Renal cortical epithelial cell (primary cell): ENCODE results near the gene PTPN1. TPM values are rescaled to one million over a fixed set of nuclear protein-coding genes. Genes with fewer than 3 reads are reported as not detected.
"Not testable (repeated sequence)": the region's sequence is repeated elsewhere in the genome, so short reads cannot be mapped to it uniquely, and the experiment has no call there.

Experiments used
- DNase-seq: peaks from one replicate; pipeline ENCODE4 v3.0.0-alpha.2; 2011; ENCODE audit warnings: low read depth
- total RNA-seq: library from RNA; depleted of rRNA; stranded (reverse); fragments of >200 nt; gene quantifications from 2 replicates; pipeline ENCODE4 v1.2.3, GENCODE V29; 2014

The PTPN1 gene
- total RNA-seq, 1 donor from 2014 or later, result 89.1 TPM

- DNase-seq, result no peak
Observed at GRCh38 chr20:50590348-50590664, 80.1 kb downstream of the PTPN1 start.

DNA sequence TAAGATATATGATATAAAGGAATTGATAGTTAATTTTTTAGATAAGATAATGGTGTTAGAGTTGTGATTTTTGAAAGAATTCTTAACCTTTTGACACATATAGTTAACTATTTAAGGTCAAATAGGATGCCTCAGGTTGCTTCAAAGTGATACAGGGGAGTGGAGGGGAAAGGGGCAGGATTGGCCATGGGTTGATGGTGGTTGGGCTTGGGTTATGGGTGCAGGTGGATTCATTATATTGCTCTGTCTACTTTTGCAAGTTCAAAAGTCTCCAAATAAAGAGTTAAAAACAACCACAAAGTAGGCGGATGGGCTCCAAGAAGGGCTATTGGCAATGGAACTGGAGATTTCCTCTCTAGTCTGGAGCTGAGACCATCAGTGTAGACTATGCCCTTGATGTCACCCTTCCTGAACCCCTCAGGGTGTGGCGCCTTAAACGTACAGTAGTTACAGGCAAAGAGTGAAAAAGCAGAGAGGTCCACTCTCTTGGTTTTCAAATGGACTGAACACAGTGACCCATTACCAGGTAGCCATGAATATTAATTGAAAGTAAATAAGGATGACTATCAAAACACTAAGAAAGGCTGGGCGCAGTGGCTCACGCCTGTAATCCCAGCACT is 81.2 kb downstream of the PTPN1 start:
- DNase-seq, result no peak

GRCh38 chr20:50592282-50593004 is 82.3 kb downstream of the PTPN1 start:
- no peak for DNase-seq

- no peak for DNase-seq
Observed at GRCh38 chr20:50593005-50593335, 82.8 kb downstream of the PTPN1 start.

DNA sequence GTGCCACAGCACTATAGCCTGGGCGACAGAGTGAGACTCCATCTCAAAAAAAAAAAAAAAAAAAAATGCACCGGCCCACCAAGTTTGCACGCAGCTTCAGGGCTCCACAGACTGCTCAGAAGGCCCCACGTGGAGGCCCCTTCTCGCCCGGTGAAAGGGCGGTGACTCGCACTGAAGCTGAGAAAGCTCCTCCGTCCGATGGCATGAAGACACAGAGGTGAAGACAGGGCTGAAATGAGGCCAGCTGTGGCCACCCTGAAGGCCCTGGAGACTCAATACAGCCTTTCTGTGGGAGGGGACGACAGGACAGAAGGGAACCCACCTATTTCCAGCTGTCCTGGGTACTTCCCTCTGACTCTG is 84.0 kb downstream of the PTPN1 start:
- no peak for DNase-seq

GRCh38 chr20:50594591-50595432 is 84.6 kb downstream of the PTPN1 start:
- no peak for DNase-seq

GRCh38 chr20:50595433-50595895 is 85.3 kb downstream of the PTPN1 start:
- DNase-seq, result no peak

- DNase-seq, result peak; percentile 37
Observed at GRCh38 chr20:50595988-50596693, 86.0 kb downstream of the PTPN1 start.

GRCh38 chr20:50596694-50597021 is 86.5 kb downstream of the PTPN1 start:
- no peak for DNase-seq

DNA sequence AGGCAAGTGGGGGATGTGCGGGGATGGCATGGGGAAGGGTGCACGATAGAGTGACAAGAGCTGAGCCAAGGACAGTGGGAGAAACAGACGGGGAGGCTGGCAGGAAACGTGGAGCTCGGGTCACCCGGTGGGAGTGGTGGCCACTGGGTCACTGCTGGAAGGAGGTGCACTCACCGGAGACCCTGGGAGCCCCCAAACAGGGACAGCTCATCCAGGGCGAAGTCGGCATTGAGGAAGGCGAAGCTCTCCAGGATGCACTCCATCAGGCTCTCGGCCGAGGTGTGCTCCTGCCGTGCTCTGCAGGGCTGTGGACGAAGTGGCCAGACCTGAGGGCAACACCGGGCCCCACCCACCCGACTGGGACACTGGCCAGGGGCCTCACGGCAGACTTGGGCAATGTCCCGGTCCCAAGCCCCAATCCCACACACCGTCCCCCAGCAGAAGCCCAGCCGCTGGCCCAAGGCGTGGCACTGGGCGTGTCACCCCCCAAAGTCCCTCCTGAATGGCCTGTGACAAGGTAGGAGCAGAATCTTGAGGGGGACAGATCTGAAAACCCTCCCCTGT is 87.3 kb downstream of the PTPN1 start:
- DNase-seq, result no peak

GRCh38 chr20:50598074-50598473 is 87.9 kb downstream of the PTPN1 start:
- no peak for DNase-seq

- not testable (repeated sequence) for DNase-seq
Observed at GRCh38 chr20:50598768-50599167, 88.6 kb downstream of the PTPN1 start.

GRCh38 chr20:50600281-50600895 is 90.2 kb downstream of the PTPN1 start:
- no peak for DNase-seq

- no peak for DNase-seq
Observed at GRCh38 chr20:50601511-50602431, 91.6 kb downstream of the PTPN1 start.

DNA sequence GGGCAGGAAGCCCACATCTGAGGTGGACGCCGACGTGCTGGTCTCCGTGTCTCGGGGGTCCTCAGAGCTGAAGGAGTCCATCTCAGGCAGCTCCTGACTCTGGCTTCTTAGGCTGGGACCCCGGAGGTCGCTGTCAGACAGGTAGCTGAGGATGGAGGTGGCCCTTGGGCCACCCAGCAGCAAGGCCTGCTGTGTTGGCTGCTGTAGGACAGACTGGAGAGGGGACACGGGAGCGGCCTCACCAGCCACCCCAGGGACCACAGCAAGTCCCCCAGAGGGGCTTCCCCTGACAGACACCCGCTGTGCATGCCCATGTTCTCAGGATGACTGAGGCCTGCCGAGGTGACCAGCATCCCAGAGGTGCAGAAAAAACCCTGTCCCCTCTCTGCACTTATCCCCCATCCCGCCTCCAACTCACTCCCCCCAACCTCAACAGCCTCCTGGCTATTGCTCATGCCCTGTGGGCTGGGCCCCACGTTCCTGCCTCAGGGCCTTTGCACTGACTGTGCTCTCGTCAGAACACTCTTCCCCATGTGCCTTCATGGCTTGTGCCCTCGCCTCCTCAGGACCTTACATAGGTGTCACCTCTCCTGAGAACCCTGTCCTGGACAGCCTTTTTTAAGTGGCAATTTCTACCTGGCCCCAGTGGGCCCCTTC is 92.4 kb downstream of the PTPN1 start:
- DNase-seq, result no peak

DNA sequence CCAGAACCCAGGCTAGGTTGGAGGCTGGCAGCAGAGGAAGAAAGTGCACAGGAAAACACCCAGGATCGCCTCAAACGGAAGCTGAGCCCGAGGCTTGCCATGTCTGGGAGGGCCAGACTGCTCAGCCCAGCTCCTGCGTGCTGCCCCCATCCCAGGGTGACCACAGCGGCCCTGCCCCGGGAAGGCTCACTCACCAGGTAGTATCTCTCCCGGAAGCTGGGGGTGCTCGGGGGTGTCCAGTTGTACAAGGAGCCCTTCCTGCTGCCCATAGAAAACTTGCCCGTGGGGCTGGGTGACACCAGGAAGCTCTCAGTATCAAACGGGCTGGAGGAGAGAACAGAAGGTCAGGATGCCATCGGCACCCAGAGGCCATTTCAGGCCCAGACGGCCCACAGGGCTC is 94.3 kb downstream of the PTPN1 start:
- no peak for DNase-seq

GRCh38 chr20:50605136-50605535 is 95.0 kb downstream of the PTPN1 start:
- peak; percentile 55 for DNase-seq

DNA sequence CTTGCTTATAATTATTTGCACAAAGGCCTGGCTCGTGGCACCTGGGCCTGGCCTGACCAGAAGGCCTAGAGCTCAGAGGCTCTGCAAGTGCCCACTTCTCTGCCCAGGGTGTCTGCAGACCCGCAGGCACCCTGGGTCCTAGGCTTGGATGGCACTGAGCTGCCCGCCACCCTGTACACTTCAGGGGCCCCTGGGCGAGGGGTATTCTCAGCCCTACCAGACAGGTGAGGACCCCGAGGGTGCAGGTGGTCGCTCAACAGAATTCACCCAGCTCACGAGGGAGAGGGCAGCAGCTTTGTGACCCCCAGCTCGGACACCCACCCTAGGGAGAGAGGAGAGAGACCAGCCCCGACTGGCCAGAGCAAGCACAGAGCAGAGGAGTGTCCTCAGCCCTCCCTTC is 97.3 kb downstream of the PTPN1 start:
- no peak for DNase-seq

DNA sequence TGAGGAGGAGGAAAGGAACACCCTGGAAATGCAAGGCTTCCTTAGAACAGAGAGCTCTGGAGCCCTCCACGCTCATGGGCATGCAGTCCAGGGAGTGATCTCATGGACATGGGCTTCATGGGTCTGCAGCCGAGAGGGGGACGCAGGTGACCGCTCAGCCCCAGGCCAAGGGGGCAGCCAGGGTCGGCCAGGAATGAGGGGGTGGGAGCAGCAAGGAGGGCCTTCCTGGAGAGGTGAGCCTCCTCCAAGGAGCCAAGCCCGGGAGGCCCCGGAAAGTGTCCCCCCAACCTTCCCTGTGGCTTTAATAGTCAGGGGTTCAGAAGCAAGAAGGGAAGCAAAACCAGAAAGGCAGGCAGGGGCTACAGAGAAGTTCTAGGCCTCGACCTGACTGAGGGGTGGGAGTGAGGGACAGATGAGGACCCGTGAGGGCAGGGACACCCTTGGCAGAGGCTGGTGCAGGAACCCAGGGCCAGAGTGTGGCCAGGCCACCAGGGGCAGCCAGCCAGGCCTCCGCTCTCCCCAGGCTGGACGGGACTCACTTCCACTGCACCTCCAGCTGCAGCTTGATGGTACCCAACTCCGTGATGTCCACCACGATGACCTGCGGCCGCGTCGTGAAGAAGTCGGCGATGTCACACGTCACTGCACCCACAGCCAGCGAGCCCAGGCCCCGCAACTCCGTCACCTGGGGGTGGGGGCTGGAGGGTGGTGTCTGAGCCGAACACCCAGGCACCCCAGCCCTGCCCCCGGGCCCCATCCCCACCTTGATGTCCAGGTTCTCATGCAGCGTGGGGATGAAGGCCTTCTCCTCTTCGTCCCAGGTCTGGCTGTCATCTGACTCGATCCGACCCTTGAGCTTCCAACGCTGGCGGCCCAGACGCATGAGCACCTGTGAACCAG is 97.9 kb downstream of the PTPN1 start:
- no peak for DNase-seq
